ENCODE measurements around the gene PLA2G4F.

GRCh38 chr15:42119446-42119760 is 37.0 kb downstream of the PLA2G4F start:
- no peak for TF ChIP-seq EP300 (IDR thresholded peaks at IDR 0.05)
- TF ChIP-seq POLR2A (IDR thresholded peaks at IDR 0.05) = no peak

All from tibial nerve (tissue), 3 donors.